Epidermal melanocyte (primary cell): ENCODE data around the gene REV1.
"Not testable (repeated sequence)": the region's sequence is repeated elsewhere in the genome, so short reads cannot be mapped to it uniquely, and the experiment has no call there.

Experiments used
- DNase-seq: peaks from one replicate; pipeline ENCODE4 v3.0.0; 2011; ENCODE audit warnings: low spot score; ENCODE audit not compliant: insufficient read length

REV1 gene

DNA sequence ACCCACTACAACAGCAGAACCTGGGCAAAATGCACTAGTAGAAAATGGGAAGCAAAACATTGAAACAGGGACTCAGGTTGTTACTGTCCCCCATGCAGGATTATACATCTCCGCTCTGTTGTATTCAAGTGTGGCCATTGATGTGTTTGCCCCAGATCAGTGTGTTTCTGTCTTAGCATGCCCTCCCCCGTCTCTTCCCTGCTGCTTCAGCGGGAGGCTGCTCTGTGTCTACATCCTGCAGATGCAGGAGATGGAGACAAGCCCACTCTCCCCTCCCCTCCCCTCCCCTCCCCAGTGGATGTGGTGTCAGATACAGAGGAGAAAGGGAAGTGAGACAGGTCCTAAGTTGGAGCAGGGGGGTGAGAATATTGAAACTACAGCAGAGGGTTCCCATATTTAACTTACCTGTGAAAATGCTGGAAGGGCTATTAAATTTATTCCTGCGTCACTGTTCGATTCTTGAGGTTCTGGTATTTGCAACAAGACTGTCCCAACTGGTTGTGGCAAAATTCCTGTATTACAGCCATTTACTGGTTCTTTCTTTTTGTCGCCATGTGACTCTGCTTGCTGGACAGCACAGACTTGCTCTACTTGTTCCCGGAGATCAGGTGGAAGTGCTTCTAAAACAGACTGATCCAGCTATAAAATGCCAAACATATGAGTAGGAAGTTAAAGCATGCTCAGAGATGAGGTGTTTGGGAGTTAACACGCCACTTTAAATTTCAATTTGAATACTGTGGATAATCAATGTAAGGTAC lies 85.6 kb downstream of the REV1 start:
- DNase-seq, result no peak

- DNase-seq, result no peak
Measured at GRCh38 chr2:99403524-99403923, 86.3 kb downstream of the REV1 start.

DNA sequence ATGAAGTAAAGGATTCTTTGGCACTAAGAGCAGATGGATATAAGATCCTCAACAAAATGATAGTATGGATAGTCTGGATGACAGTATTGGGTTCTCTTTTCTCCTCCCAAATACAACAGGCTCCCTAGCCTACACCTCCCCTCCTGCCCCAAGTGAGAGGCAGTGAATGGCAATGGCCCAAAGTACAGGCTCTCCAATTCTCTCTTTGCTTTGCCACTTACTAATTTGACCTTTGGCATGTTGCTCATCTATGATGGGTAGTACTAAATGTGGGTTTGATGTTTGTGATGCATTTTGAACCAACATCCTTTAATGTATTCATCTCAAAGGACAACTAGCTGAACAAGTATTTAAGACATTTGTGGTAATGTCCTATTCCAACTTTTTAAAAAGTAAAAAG lies 86.7 kb downstream of the REV1 start:
- DNase-seq, result no peak

GRCh38 chr2:99401841-99402240 lies 88.0 kb downstream of the REV1 start:
- DNase-seq, result no peak

DNA sequence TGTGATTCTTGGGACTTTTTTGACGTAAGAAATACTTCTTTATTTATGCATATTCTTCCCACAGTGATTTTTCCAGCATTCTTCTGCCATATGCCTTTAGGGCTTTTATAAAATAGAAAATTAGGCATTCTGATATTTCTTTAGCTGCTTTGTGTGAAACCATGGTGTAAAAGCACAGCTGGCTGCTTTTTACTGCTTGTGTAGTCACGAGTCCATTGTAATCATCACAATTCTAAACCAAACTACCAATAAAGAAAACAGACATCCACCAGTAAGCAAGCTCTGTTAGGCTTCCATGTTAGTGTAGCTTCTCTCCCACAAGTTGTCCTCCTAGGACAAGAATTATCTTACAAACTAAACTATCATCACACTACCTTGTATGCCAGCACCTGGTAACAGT lies 90.0 kb downstream of the REV1 start:
- DNase-seq, result no peak

GRCh38 chr2:99399063-99399462 lies 90.8 kb downstream of the REV1 start:
- peak; percentile 33 for DNase-seq

- no peak for DNase-seq
Measured at GRCh38 chr2:99398303-99398702, 91.5 kb downstream of the REV1 start.

GRCh38 chr2:99397266-99397920 lies 92.4 kb downstream of the REV1 start:
- DNase-seq, result no peak

DNA sequence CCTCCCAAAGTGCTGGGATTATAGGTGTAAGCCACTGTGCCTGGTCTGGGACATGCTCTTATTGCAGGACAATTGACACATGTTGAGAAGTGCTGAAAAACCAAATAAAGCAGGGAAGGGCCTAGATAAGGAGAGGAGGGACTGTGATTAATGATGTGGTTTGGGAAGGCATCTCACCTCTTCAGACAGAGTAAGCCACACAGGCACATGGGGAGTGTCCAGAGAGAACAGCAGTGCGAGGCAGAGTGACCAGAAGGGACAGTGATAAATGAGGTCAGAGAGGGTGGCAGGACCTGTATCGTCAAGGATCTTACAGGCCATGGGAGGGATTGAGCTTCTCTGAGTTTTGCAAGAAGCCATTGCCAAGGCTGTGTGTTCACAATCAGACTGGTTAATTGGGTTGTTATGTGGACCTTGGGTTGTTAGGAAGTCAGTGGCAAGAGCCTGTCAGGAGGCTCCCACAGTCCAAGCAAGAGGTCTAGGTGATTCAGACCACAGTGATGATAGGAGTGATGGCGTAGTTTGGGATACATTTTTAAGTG lies 94.2 kb downstream of the REV1 start:
- DNase-seq, result no peak

GRCh38 chr2:99389946-99390345 lies 99.9 kb downstream of the REV1 start:
- no peak for DNase-seq

DNA sequence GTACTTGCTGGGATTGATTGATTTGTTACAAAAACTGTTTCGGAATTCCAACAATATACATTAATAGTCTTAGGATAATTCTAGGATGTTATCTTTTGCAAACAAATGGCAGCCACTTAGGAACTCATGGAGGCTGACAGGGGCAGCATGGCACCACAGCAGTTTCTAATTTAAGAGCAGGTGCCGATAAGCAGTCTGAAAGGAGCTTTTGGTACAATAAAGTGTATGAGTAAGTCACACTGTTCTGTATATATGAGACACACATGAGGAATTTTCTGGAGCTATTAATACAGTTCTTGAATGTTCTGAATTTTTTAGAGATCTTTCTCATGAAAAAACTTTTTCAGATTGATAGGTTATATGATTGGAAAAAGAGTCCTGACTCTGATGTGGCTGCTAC lies 100.4 kb downstream of the REV1 start:
- DNase-seq, result no peak

DNA sequence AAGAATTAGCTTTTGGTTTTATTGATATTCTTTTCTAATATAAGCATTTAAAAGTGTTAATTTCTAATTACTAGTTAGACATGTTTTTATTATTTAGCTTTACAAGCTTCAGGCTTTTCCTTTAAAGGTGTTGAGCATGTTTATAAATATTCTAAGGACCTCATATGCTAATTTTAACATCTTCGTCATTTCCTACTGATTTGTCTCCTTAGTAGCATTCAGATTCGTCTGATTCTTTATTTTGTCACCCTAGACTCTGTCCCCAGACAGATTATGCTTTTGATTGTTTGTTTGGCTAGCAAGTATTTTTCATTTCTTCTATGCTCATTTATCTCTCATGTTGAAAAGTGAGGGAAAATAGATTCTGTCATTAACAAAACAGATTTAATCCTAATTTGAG lies 100.9 kb downstream of the REV1 start:
- no peak for DNase-seq

DNA sequence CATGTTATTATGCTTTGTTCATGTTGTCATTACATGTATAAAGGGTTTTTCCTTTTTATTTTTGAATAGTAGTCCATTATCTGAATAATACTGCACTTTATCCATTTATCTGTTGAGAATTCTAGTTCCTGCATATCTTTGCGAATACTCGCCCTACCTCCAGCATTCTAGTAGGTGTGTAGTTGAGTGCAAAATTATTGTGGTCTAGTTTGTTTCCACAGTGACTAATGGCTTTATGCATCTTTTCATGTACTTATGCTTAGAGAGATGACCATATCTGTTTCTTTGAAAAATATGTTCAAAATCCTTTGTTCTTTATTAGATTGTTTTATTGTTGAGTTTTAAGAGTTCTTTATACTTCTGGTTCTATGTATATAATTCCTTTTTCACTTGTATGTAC lies 103.8 kb downstream of the REV1 start:
- no peak for DNase-seq

- no peak for DNase-seq
Measured at GRCh38 chr2:99382143-99382542, 107.7 kb downstream of the REV1 start.

GRCh38 chr2:99380376-99381010 lies 109.3 kb downstream of the REV1 start:
- no peak for DNase-seq

- no peak for DNase-seq
Measured at GRCh38 chr2:99377879-99378278, 111.9 kb downstream of the REV1 start.

GRCh38 chr2:99376254-99376864 lies 113.5 kb downstream of the REV1 start:
- DNase-seq, result no peak

- no peak for DNase-seq
Measured at GRCh38 chr2:99374747-99375146, 115.1 kb downstream of the REV1 start.

DNA sequence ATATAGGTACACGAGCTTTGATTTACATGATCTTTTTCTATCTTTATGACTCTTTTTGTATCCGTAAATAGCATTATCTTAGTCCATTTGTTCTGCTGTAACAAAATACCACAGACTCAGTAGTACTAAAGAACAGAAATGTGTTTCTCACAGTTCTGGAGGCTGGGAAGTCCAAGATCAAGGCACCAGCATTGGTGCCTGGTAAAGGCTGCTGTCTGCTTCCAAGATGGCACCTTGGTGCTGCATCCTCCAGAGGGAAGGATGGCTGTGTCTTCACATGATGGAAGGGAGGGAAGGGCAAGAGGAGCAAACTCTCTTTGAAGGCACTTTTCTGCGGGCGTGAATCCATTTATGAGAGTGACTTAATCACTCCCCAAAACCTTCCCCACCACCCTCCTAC lies 116.7 kb downstream of the REV1 start:
- DNase-seq, result no peak

DNA sequence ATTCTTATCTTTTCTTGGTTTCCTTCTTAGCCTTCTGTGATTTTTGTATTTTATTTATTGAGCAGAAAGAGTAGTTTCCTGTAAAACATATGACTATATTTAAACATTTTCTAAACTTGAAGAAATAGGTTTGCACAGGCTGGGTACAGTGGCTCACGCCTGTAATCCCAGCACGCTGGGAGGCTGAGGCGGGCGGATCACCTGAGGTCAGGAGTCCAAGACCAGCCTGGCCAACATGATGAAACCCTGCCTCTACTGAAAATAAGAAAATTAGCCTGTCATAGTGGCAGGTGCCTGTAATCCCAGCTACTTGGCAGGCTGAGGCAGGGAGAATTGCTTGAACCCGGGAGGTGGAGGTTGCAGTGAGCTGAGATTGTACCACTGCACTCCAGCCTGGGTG lies 121.0 kb downstream of the REV1 start:
- DNase-seq, result not testable (repeated sequence)

DNA sequence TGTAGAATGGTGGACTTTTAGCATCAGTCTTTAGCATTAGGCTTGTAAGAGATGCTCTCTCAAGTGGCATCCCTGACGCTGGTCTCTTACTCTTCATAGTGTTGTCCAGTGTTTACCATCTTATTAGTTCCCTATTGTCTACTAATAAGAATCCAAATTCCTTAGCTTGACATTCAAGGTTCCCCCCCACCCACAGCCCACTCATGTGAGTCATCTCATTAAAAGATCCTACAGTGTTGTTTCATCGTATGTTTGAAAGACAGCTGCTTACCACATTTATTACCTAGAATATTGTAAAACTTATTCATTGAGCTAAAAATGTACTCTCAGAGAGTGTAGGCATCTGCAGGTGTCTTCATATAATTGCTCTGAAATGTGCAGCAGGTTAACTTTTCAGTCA lies 124.2 kb downstream of the REV1 start:
- DNase-seq, result no peak

GRCh38 chr2:99356853-99357252 lies 133.0 kb downstream of the REV1 start:
- no peak for DNase-seq
